OCI-LY3 (cell line): ENCODE data around the gene PTPRU.

Experiments
- H2AFZ ChIP-seq: fragments of 200-600, 300-600 bp; shearing (Covaris generic); 2 replicates; pipeline ENCODE4 v1.6.0; 2014; ENCODE audit warnings: antibody characterized with exemption, low read depth, low read length
- H3K27ac ChIP-seq: fragments of 200-600, 300-600 bp; sonication (generic); 2 replicates; pipeline ENCODE4 v1.5.1; 2014; ENCODE audit warnings: mild to moderate bottlenecking, low read length, moderate library complexity, mixed read lengths
- H3K27me3 ChIP-seq: fragments of 200-600, 300-600 bp; sonication (generic); 2 replicates; pipeline ENCODE4 v1.6.1; 2014; ENCODE audit warnings: low read depth, low read length, mixed read lengths
- H3K36me3 ChIP-seq: fragments of 200-600, 300-600 bp; sonication (generic); replicated peaks from 2 replicates; pipeline ENCODE3; 2014; ENCODE audit warnings: low read depth, low read length, mixed read lengths
- H3K4me1 ChIP-seq: fragments of 300-600, 200-600 bp; sonication (generic); 2 replicates; pipeline ENCODE4 v1.6.1; 2014; ENCODE audit warnings: low read length, mixed read lengths
- H3K4me2 ChIP-seq: fragments of 200-600, 300-600 bp; sonication (generic); 2 replicates; pipeline ENCODE4 v1.6.1; 2014; ENCODE audit warnings: low read length, mixed read lengths
- H3K4me3 ChIP-seq: fragments of 300-600, 200-600 bp; sonication (generic); 2 replicates; pipeline ENCODE4 v1.5.1; 2014; ENCODE audit warnings: antibody characterized with exemption, mild to moderate bottlenecking, low read length, moderate library complexity
- H3K79me2 ChIP-seq: fragments of 300-600, 200-600 bp; shearing (Covaris generic); 2 replicates; pipeline ENCODE4 v1.6.1; 2014; ENCODE audit warnings: mild to moderate bottlenecking, low read length, mixed read lengths
- H3K9ac ChIP-seq: fragments of 300-600, 200-600 bp; shearing (Covaris generic); 2 replicates; pipeline ENCODE4 v1.6.0; 2014; ENCODE audit warnings: mild to moderate bottlenecking, low read length, moderate library complexity
- H3K9me3 ChIP-seq: fragments of 200-600, 300-600 bp; shearing (Covaris generic); 2 replicates; pipeline ENCODE4 v1.6.1; 2014; ENCODE audit warnings: low read length, mixed read lengths; ENCODE audit not compliant: insufficient read depth
- H4K20me1 ChIP-seq: fragments of 200-600, 300-600 bp; sonication (generic); 2 replicates; pipeline ENCODE4 v1.6.1; 2016; ENCODE audit warnings: low read length, mixed read lengths; ENCODE audit not compliant: insufficient read depth
- CTCF ChIP-seq: fragments of 200-600, 300-600 bp; sonication (generic); IDR thresholded peaks from 2 replicates; pipeline ENCODE4 v1.5.1; 2014; ENCODE audit warnings: antibody characterized with exemption, low read length, low read depth
- EZH2phosphoT487 ChIP-seq: fragments of 200-600 bp; shearing (Covaris generic); IDR thresholded peaks from 2 replicates; pipeline ENCODE4 v1.6.1; 2018; ENCODE audit warnings: antibody characterized with exemption, mixed run types, low read depth

PTPRU gene

DNA sequence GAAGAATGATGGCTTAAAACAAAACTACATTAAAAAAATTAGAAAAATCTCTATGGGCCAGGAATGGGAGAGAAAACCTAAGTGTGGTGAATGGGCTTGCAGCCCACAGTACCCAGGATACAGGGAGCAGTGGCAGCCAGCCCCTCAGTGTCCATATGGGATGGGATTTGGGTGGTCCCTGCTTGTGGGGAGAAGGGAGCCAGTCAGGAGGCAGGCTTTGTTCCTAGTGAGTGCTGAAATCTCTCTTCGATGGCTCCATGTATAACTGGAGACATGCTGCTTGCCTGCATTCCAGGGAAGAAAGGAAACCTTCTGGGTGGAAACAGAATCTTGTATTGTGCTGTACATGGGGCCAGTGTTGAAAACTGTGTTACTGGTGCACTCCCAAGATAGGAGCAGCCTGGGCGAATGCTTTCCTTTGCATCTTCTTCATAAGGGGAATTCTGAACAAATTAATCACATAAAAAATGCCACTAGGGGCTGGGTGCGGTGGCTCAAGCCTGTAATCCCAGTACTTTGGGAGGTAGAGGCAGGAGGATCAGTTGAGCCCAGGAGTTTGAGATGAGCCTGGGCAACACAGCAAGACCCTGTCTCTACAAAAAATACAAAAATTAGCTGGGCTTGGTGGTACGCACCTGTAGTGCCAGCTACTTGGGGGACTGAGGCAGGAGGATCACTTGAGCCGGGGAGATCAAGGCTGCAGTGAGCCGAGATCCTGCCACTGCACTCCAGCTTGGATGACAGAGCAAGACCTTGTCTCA, 36.0 kb downstream of the PTPRU start:
- Histone ChIP-seq H3K79me2 (no peaks in the 10 kb centered on the region), H3K9me3 (no peaks in the 10 kb centered on the region), H3K4me1 (no peaks in the 10 kb centered on the region), H3K27me3 (peaks cover 4% of the 10 kb centered on the region; the same call in 1 of the 2 replicates), H3K4me2 (no peak overlapping the region), H4K20me1 (no peaks in the 10 kb centered on the region), H3K4me3 (no peak overlapping the region), H3K27ac (no peak overlapping the region), H3K36me3 (no peaks in the 10 kb centered on the region), H3K9ac (no peak overlapping the region), H2AFZ (no peak overlapping the region)
- TF ChIP-seq EZH2phosphoT487: no peak
- TF ChIP-seq CTCF: no peak

GRCh38 chr1:29275435-29275834, 39.1 kb downstream of the PTPRU start:
- H2AFZ ChIP-seq: no peak overlapping the region
- no peaks in the 10 kb centered on the region for H3K4me1 ChIP-seq
- TF ChIP-seq EZH2phosphoT487: no peak
- TF ChIP-seq CTCF: no peak
- no peak overlapping the region for H3K4me2 ChIP-seq
- H3K79me2 ChIP-seq: no peaks in the 10 kb centered on the region
- no peak overlapping the region for H3K4me3 ChIP-seq
- no peak overlapping the region for H3K27ac ChIP-seq
- H3K9me3 ChIP-seq: no peaks in the 10 kb centered on the region
- H3K27me3 ChIP-seq: peaks cover 4% of the 10 kb centered on the region; the same call in 1 of the 2 replicates
- H4K20me1 ChIP-seq: no peaks in the 10 kb centered on the region
- H3K36me3 ChIP-seq: no peaks in the 10 kb centered on the region
- no peak overlapping the region for H3K9ac ChIP-seq

DNA sequence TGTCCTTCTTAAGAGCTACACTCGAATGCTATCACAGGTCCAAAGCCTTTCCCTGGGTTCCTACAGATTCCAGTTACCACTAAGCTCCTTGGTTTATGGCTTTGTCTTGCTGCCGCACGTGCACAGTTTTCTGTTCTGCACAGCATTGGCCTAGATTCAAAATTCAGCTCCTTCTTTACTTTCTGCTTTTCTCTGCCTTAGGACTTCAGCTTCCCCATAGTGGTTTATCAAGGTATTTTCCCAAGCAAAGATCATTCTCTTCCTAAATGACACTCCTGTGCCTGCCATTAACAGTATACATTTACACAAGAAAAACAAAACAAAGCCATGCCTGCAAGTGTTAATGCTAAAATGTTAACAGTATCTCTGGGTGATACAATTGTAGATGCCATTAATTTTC, 41.8 kb downstream of the PTPRU start:
- TF ChIP-seq EZH2phosphoT487 (no peak), CTCF (no peak)
- Histone ChIP-seq H4K20me1 (no peaks in the 10 kb centered on the region), H3K36me3 (no peaks in the 10 kb centered on the region), H3K9me3 (no peaks in the 10 kb centered on the region), H3K4me2 (no peak overlapping the region), H2AFZ (no peak overlapping the region), H3K4me1 (no peaks in the 10 kb centered on the region), H3K9ac (no peak overlapping the region), H3K4me3 (no peak overlapping the region), H3K27ac (no peak overlapping the region), H3K27me3 (no peaks in the 10 kb centered on the region), H3K79me2 (no peaks in the 10 kb centered on the region)

GRCh38 chr1:29279406-29279805, 43.1 kb downstream of the PTPRU start:
- Histone ChIP-seq H2AFZ (no peak overlapping the region), H4K20me1 (no peaks in the 10 kb centered on the region), H3K4me1 (no peaks in the 10 kb centered on the region), H3K79me2 (no peaks in the 10 kb centered on the region), H3K27ac (no peak overlapping the region), H3K9ac (no peak overlapping the region), H3K9me3 (no peaks in the 10 kb centered on the region), H3K27me3 (no peaks in the 10 kb centered on the region), H3K4me3 (no peak overlapping the region), H3K4me2 (no peak overlapping the region), H3K36me3 (no peaks in the 10 kb centered on the region)
- TF ChIP-seq CTCF (no peak), EZH2phosphoT487 (no peak)
